CD14-positive monocyte (primary cell): ENCODE results near the gene CHST12. TPM values are rescaled to one million over a fixed set of nuclear protein-coding genes. Genes with fewer than 3 reads are reported as not detected.

Experiments
- DNase-seq, 3 donors: peaks; one replicate each; pipeline ENCODE4 v3.0.0-alpha.2; 2011 to 2022
- H2AFZ ChIP-seq: 2 replicates; pipeline ENCODE4 v1.6.0; 2012; ENCODE audit warnings: mild to moderate bottlenecking, low read depth, low read length, inconsistent platforms; ENCODE audit not compliant: insufficient read depth, poor library complexity, severe bottlenecking
- H3K27ac ChIP-seq, 2 donors: 1 replicate in 1 of 2; 2 replicates in 1 of 2; pipeline ENCODE4 v1.5.1; 2012 to 2013; ENCODE audit warnings: low read length in 2 of 2, control low read depth in 1 of 2, inconsistent platforms in 1 of 2, low read depth in 1 of 2, mild to moderate bottlenecking in 1 of 2
- H3K27me3 ChIP-seq, 2 donors: one replicate each; pipeline versions ENCODE4 v1.6.0 to v1.6.1; 2011 to 2013; ENCODE audit warnings: low read length in 2 of 2; ENCODE audit not compliant: control insufficient read depth in 2 of 2, insufficient read depth in 2 of 2
- H3K36me3 ChIP-seq, 2 donors: replicated peaks in 1 of 2; 1 replicate in 1 of 2; 2 replicates in 1 of 2; pipeline versions ENCODE4 v1.5.1 to v1.6.1; 2012 to 2013; ENCODE audit warnings: low read length in 2 of 2, control low read depth in 1 of 2, inconsistent platforms in 1 of 2, mild to moderate bottlenecking in 1 of 2; ENCODE audit not compliant: insufficient read depth in 2 of 2, control insufficient read depth in 1 of 2
- H3K4me1 ChIP-seq, 2 donors: 1 replicate in 1 of 2; 2 replicates in 1 of 2; pipeline versions ENCODE4 v1.5.1 to v1.6.1; 2012 to 2013; ENCODE audit warnings: low read length in 2 of 2, control low read depth in 1 of 2, inconsistent platforms in 1 of 2, mild to moderate bottlenecking in 1 of 2, moderate library complexity in 1 of 2; ENCODE audit not compliant: insufficient read depth in 2 of 2, control insufficient read depth in 1 of 2
- H3K4me2 ChIP-seq: replicated peaks from 2 replicates; pipeline ENCODE3; 2012; ENCODE audit warnings: low read length, moderate library complexity, mild to moderate bottlenecking; ENCODE audit not compliant: poor library complexity, severe bottlenecking; ENCODE audit errors: extremely low read depth
- H3K4me3 ChIP-seq, 3 experiments: fragments of 200-600 bp in 1 of 3; sonication (generic) in 1 of 3; replicated peaks in 1 of 3; 1 replicate in 2 of 3; 2 replicates in 1 of 3; pipeline ENCODE4 v1.5.1; 2011 to 2013; ENCODE audit warnings: low read length in 3 of 3, mild to moderate bottlenecking in 3 of 3, control low read depth in 2 of 3, low read depth in 2 of 3, inconsistent platforms in 1 of 3, moderate library complexity in 1 of 3
- H3K79me2 ChIP-seq: 2 replicates; pipeline ENCODE4 v1.6.0; 2012; ENCODE audit warnings: mild to moderate bottlenecking, control low read depth, inconsistent platforms, low read length, moderate library complexity; ENCODE audit not compliant: insufficient read depth
- H3K9ac ChIP-seq: 2 replicates; pipeline ENCODE4 v1.6.0; 2017; ENCODE audit warnings: low read length, mild to moderate bottlenecking; ENCODE audit not compliant: insufficient read depth, poor library complexity, severe bottlenecking
- H3K9me3 ChIP-seq, 2 donors: replicated peaks in 1 of 2; 1 replicate in 1 of 2; 2 replicates in 1 of 2; pipeline versions ENCODE4 v1.5.1 to v1.6.1; 2012 to 2013; ENCODE audit warnings: low read length in 2 of 2, control low read depth in 1 of 2; ENCODE audit not compliant: control insufficient read depth in 1 of 2, insufficient read depth in 1 of 2
- H4K20me1 ChIP-seq: 2 replicates; pipeline ENCODE4 v1.6.0; 2012; ENCODE audit warnings: mild to moderate bottlenecking, low read length, control low read depth, moderate library complexity; ENCODE audit not compliant: insufficient read depth
- H3K27ac Mint-ChIP-seq, 7 donors: one replicate each; pipeline ENCODE4 v1.8.0; 2020; ENCODE audit warnings: mild to moderate bottlenecking in 7 of 7, mixed read lengths in 7 of 7, moderate library complexity in 6 of 7, inconsistent platforms in 2 of 7
- H3K27me3 Mint-ChIP-seq, 3 donors: one replicate each; pipeline ENCODE4 v1.8.0; 2021 to 2022; ENCODE audit warnings: low read depth in 3 of 3, mild to moderate bottlenecking in 3 of 3, mixed read lengths in 3 of 3, moderate library complexity in 3 of 3, inconsistent platforms in 1 of 3
- H3K36me3 Mint-ChIP-seq, 2 donors: one replicate each; pipeline ENCODE4 v1.8.0; 2020; ENCODE audit warnings: mixed read lengths in 2 of 2, inconsistent platforms in 1 of 2, mild to moderate bottlenecking in 1 of 2
- H3K4me1 Mint-ChIP-seq: one replicate; pipeline ENCODE4 v1.8.0; 2020; ENCODE audit warnings: mild to moderate bottlenecking, mixed read lengths
- H3K4me3 Mint-ChIP-seq, 2 donors: one replicate each; pipeline ENCODE4 v1.8.0; 2020; ENCODE audit warnings: mild to moderate bottlenecking in 2 of 2, mixed read lengths in 2 of 2, moderate library complexity in 1 of 2
- H3K9me3 Mint-ChIP-seq, 7 donors: one replicate each; pipeline ENCODE4 v1.8.0; 2020 to 2022; ENCODE audit warnings: mixed read lengths in 7 of 7, mild to moderate bottlenecking in 6 of 7, moderate library complexity in 6 of 7, inconsistent platforms in 2 of 7
- CTCF ChIP-seq: fragments of 200-600 bp; IDR thresholded peaks from one replicate; pipeline ENCODE4 v1.8.0; 2022; ENCODE audit warnings: antibody characterized with exemption, mild to moderate bottlenecking
- WGBS: methylation state at CpG from one replicate; pipeline ENCODE4 v1.1.5; 2013; ENCODE audit warnings: missing lambda C conversion rate; ENCODE audit not compliant: insufficient coverage; 5-methylcytosine and 5-hydroxymethylcytosine counted together
- intact Hi-C, 2 donors: fragments of 100-400 bp; cut with micrococcal nuclease; formaldehyde crosslinking; loops; one replicate each; pipeline versions ENCODE4 v1.15.0 to v1.15.1; 2023
- polyA plus RNA-seq, 3 donors: library from polyadenylated mRNA; depleted of rRNA in 1 of 3; unstranded in 2 of 3; stranded (reverse) in 1 of 3; fragments of 300-500 nt in 2 of 3; fragments of >200 nt in 1 of 3; fragmentation: Illumina TruSeq in 2 of 3; gene quantifications; 1 replicate in 2 of 3; 2 replicates in 1 of 3; pipeline ENCODE4 v1.2.3, GENCODE V29; 2012 to 2021

CHST12 gene
- polyA plus RNA-seq, 3 donors = 5.8 to 10.6 (median 7.5) TPM

- H3K9me3 Mint-ChIP-seq = peaks cover 11 to 17% (median 13%) of the 10 kb centered on the region in 7 donors
- WGBS = 77% methylated on average over 8 of the region's 10 CpGs
- no peak overlapping the region for H3K4me2 ChIP-seq
- H3K79me2 ChIP-seq = no peaks in the 10 kb centered on the region
- no peak overlapping the region for H3K9ac ChIP-seq
- H3K4me3 ChIP-seq = no peak overlapping the region
- H3K27me3 ChIP-seq = peaks cover 0 to 4% of the 10 kb centered on the region in 2 donors
- no peak overlapping the region for H3K27ac Mint-ChIP-seq
- H4K20me1 ChIP-seq = no peaks in the 10 kb centered on the region
- no peaks in the 10 kb centered on the region for H3K36me3 ChIP-seq
- H3K27ac ChIP-seq = no peak overlapping the region
- DNase-seq = no peak
- H3K27me3 Mint-ChIP-seq = peaks cover 12 to 21% (median 13%) of the 10 kb centered on the region in 3 donors
- intact Hi-C loops = no loop called here
- TF ChIP-seq CTCF = no peak
- H2AFZ ChIP-seq = no peak overlapping the region
- H3K4me1 Mint-ChIP-seq = peaks cover 8% of the 10 kb centered on the region
- peaks cover 3 to 5% of the 10 kb centered on the region in 2 donors for H3K36me3 Mint-ChIP-seq
- no peak overlapping the region for H3K4me3 Mint-ChIP-seq
- peaks cover 11 to 15% of the 10 kb centered on the region in 2 donors for H3K9me3 ChIP-seq
- H3K4me1 ChIP-seq = peaks cover 5 to 9% of the 10 kb centered on the region in 2 donors
Measured at GRCh38 chr7:2482725-2483451, 79.5 kb downstream of the CHST12 start.

GRCh38 chr7:2483494-2483893 lies 80.1 kb downstream of the CHST12 start:
- no peak for TF ChIP-seq CTCF
- no peaks in the 10 kb centered on the region for H4K20me1 ChIP-seq
- H3K36me3 ChIP-seq = no peaks in the 10 kb centered on the region
- peaks cover 3% of the 10 kb centered on the region for H3K4me1 Mint-ChIP-seq
- peaks cover 11 to 17% (median 13%) of the 10 kb centered on the region in 7 donors for H3K9me3 Mint-ChIP-seq
- H3K27ac Mint-ChIP-seq = no peak overlapping the region
- no peak for DNase-seq
- H3K27ac ChIP-seq = no peak overlapping the region
- H3K4me2 ChIP-seq = no peak overlapping the region
- 84% methylated on average over 2 of the region's 5 CpGs for WGBS
- peaks cover 0 to 3% of the 10 kb centered on the region in 2 donors for H3K4me1 ChIP-seq
- H3K9me3 ChIP-seq = peaks cover 11 to 15% of the 10 kb centered on the region in 2 donors
- H3K4me3 ChIP-seq = no peak overlapping the region
- H3K9ac ChIP-seq = no peak overlapping the region
- H3K27me3 Mint-ChIP-seq = peaks cover 12 to 24% (median 13%) of the 10 kb centered on the region in 3 donors
- no peak overlapping the region for H3K4me3 Mint-ChIP-seq
- intact Hi-C loops = no loop called here
- H3K36me3 Mint-ChIP-seq = peaks cover 3 to 5% of the 10 kb centered on the region in 2 donors
- no peak overlapping the region for H2AFZ ChIP-seq
- no peaks in the 10 kb centered on the region for H3K79me2 ChIP-seq
- peaks cover 0 to 3% of the 10 kb centered on the region in 2 donors for H3K27me3 ChIP-seq
